Karpas-422 (cell line): ENCODE measurements around the gene MVD. TPM values are rescaled to one million over a fixed set of nuclear protein-coding genes. Genes with fewer than 3 reads are reported as not detected.

Experiments
- DNase-seq: peaks from one replicate; pipeline ENCODE4 v3.0.0-alpha.2; 2015
- H2AFZ ChIP-seq: fragments of 200-600 bp; sonication (generic); 2 replicates; pipeline ENCODE4 v1.6.1; 2014; ENCODE audit warnings: antibody characterized with exemption, low read length, mixed read lengths
- H3K27ac ChIP-seq: fragments of 200-600 bp; sonication (generic); 2 replicates; pipeline ENCODE4 v1.5.1; 2014; ENCODE audit warnings: mild to moderate bottlenecking, low read length, moderate library complexity
- H3K27me3 ChIP-seq: fragments of 200-600 bp; sonication (generic); 2 replicates; pipeline ENCODE4 v1.6.1; 2014; ENCODE audit warnings: low read length, mixed read lengths
- H3K36me3 ChIP-seq: fragments of 200-600 bp; sonication (generic); 2 replicates; pipeline ENCODE4 v1.6.1; 2014; ENCODE audit warnings: low read length, mixed read lengths; ENCODE audit not compliant: insufficient read depth
- H3K4me1 ChIP-seq: fragments of 200-600 bp; sonication (generic); 2 replicates; pipeline ENCODE4 v1.6.1; 2014; ENCODE audit warnings: mild to moderate bottlenecking, low read length, mixed read lengths
- H3K4me2 ChIP-seq: fragments of 200-600 bp; sonication (generic); 2 replicates; pipeline ENCODE4 v1.6.1; 2014; ENCODE audit warnings: low read length, low read depth, mild to moderate bottlenecking; ENCODE audit not compliant: poor library complexity, severe bottlenecking
- H3K4me3 ChIP-seq: fragments of 200-600 bp; sonication (generic); 2 replicates; pipeline ENCODE4 v1.5.1; 2014; ENCODE audit warnings: mild to moderate bottlenecking, antibody characterized with exemption, low read length, mixed read lengths
- H3K79me2 ChIP-seq: fragments of 200-600 bp; sonication (generic); 2 replicates; pipeline ENCODE4 v1.6.1; 2014; ENCODE audit warnings: mild to moderate bottlenecking, low read length, mixed read lengths
- H3K9ac ChIP-seq: fragments of 200-600 bp; sonication (generic); 2 replicates; pipeline ENCODE4 v1.6.0; 2014; ENCODE audit warnings: low read length
- H3K9me2 ChIP-seq: fragments of 200-600 bp; sonication (generic), shearing (Covaris generic); replicated peaks from 2 replicates; pipeline ENCODE4 v1.6.0; 2014; ENCODE audit warnings: mild to moderate bottlenecking, low read length, moderate library complexity; ENCODE audit not compliant: insufficient read depth
- H3K9me3 ChIP-seq: fragments of 300-700, 200-600 bp; sonication (generic); 2 replicates; pipeline ENCODE4 v1.6.1; 2014; ENCODE audit warnings: low read length, mixed read lengths
- H4K20me1 ChIP-seq: fragments of 200-600 bp; sonication (generic); 2 replicates; pipeline ENCODE4 v1.6.1; 2014; ENCODE audit warnings: mild to moderate bottlenecking, antibody characterized with exemption, low read length, low read depth; ENCODE audit not compliant: insufficient read depth
- total RNA-seq: library from RNA; depleted of rRNA; stranded (reverse); fragments of >200 nt; shearing (Covaris generic); gene quantifications from 2 replicates; pipeline ENCODE4 v1.2.3, GENCODE V29; 2014; ENCODE audit warnings: low replicate concordance

The MVD gene
- total RNA-seq, 1 experiment from 2014 or later: 35.0 TPM

GRCh38 chr16:88640039-88640495 is 22.8 kb downstream of the MVD start:
- peaks cover 47% of the 10 kb centered on the region for H4K20me1 ChIP-seq
- no peaks in the 10 kb centered on the region for H3K9me3 ChIP-seq
- H3K9me2 ChIP-seq: no peaks in the 10 kb centered on the region
- peaks cover 32% of the 10 kb centered on the region for H3K4me1 ChIP-seq
- peak; percentile 57 for DNase-seq
- H3K9ac ChIP-seq: peak overlapping the region; percentile 37; the same call in 1 of the 2 replicates
- H3K36me3 ChIP-seq: no peaks in the 10 kb centered on the region; the same call in 1 of the 2 replicates
- no peaks in the 10 kb centered on the region for H3K79me2 ChIP-seq
- H3K27ac ChIP-seq: no peak overlapping the region
- peak overlapping the region; percentile 40 for H3K4me2 ChIP-seq
- H3K4me3 ChIP-seq: 0 out of 2 replicates have a peak overlapping the region, but pooled peaks have one; percentile 0
- no peaks in the 10 kb centered on the region for H3K27me3 ChIP-seq
- H2AFZ ChIP-seq: no peak overlapping the region

- H3K4me1 ChIP-seq: peaks cover 38% of the 10 kb centered on the region
- H3K4me3 ChIP-seq: 0 out of 2 replicates have a peak overlapping the region, but pooled peaks have one; percentile 0
- peak overlapping the region; percentile 38 for H3K4me2 ChIP-seq
- no peaks in the 10 kb centered on the region for H3K27me3 ChIP-seq
- H4K20me1 ChIP-seq: peaks cover 53% of the 10 kb centered on the region
- H3K9me3 ChIP-seq: no peaks in the 10 kb centered on the region
- DNase-seq: peak; percentile 73
- H3K9ac ChIP-seq: peak overlapping the region; percentile 37
- no peak overlapping the region for H3K27ac ChIP-seq
- H3K9me2 ChIP-seq: no peaks in the 10 kb centered on the region
- H3K79me2 ChIP-seq: no peaks in the 10 kb centered on the region
- no peak overlapping the region for H2AFZ ChIP-seq
- no peaks in the 10 kb centered on the region; the same call in 1 of the 2 replicates for H3K36me3 ChIP-seq
These were observed 23.5 kb downstream of the MVD start for GRCh38 chr16:88639231-88640038.

- Histone ChIP-seq H3K9me3 (no peaks in the 10 kb centered on the region), H3K9ac (peak within 1 kb of the TSS; percentile 37; the same call in 1 of the 2 replicates), H4K20me1 (peaks cover 53% of the 10 kb centered on the region), H3K27ac (no peak within 1 kb of the TSS), H3K4me3 (no peak within 1 kb of the TSS), H3K4me2 (peak within 1 kb of the TSS; percentile 38), H3K4me1 (peaks cover 47% of the 10 kb centered on the region), H3K36me3 (no peaks in the 10 kb centered on the region), H3K9me2 (no peaks in the 10 kb centered on the region), H3K27me3 (no peaks in the 10 kb centered on the region), H3K79me2 (no peaks in the 10 kb centered on the region), H2AFZ (no peak within 1 kb of the TSS)
- DNase-seq: peak; percentile 44
These were observed 24.3 kb downstream of the MVD start, which contains the start of gene IL17C for GRCh38 chr16:88638323-88639230. Gene IL17C, plus strand, starts transcription at chr16:88638572. Its CDS starts 70 bp downstream, at chr16:88638642.

GRCh38 chr16:88636488-88637265 is 26.2 kb downstream of the MVD start:
- no peak overlapping the region for H2AFZ ChIP-seq
- no peak overlapping the region for H3K4me2 ChIP-seq
- no peaks in the 10 kb centered on the region for H3K9me2 ChIP-seq
- H3K36me3 ChIP-seq: no peaks in the 10 kb centered on the region
- H3K4me3 ChIP-seq: no peak overlapping the region
- H3K9ac ChIP-seq: no peak overlapping the region
- no peak overlapping the region for H3K27ac ChIP-seq
- H3K9me3 ChIP-seq: no peaks in the 10 kb centered on the region
- peaks cover 53% of the 10 kb centered on the region for H3K4me1 ChIP-seq
- no peaks in the 10 kb centered on the region for H3K27me3 ChIP-seq
- peaks cover 52% of the 10 kb centered on the region for H4K20me1 ChIP-seq
- DNase-seq: no peak
- H3K79me2 ChIP-seq: no peaks in the 10 kb centered on the region

- Histone ChIP-seq H3K9me2 (no peaks in the 10 kb centered on the region), H2AFZ (no peak overlapping the region), H3K36me3 (no peaks in the 10 kb centered on the region), H3K27me3 (no peaks in the 10 kb centered on the region), H3K4me2 (no peak overlapping the region), H3K9ac (no peak overlapping the region), H3K4me1 (peaks cover 49% of the 10 kb centered on the region), H4K20me1 (peaks cover 47% of the 10 kb centered on the region), H3K9me3 (no peaks in the 10 kb centered on the region), H3K4me3 (no peak overlapping the region), H3K27ac (no peak overlapping the region), H3K79me2 (no peaks in the 10 kb centered on the region)
- no peak for DNase-seq
These were observed 27.1 kb downstream of the MVD start for GRCh38 chr16:88635671-88636319.

- H3K27me3 ChIP-seq: no peaks in the 10 kb centered on the region
- peaks cover 42% of the 10 kb centered on the region for H3K4me1 ChIP-seq
These were observed 27.8 kb downstream of the MVD start for GRCh38 chr16:88634994-88635670.

More at GRCh38 chr16:88634994-88635670, 27.8 kb downstream of the MVD start:
- H3K9me2 ChIP-seq: no peaks in the 10 kb centered on the region
- peak; percentile 45 for DNase-seq
- H3K27ac ChIP-seq: no peak overlapping the region
- no peak overlapping the region for H2AFZ ChIP-seq
- no peak overlapping the region for H3K4me3 ChIP-seq
- H3K4me2 ChIP-seq: peak overlapping the region; percentile 54
- peaks cover 42% of the 10 kb centered on the region for H4K20me1 ChIP-seq
- H3K9me3 ChIP-seq: no peaks in the 10 kb centered on the region
- H3K79me2 ChIP-seq: no peaks in the 10 kb centered on the region
- no peak overlapping the region for H3K9ac ChIP-seq
- no peaks in the 10 kb centered on the region; the same call in 1 of the 2 replicates for H3K36me3 ChIP-seq
